ENCODE data around the gene GAK.

Gene GAK

GRCh38 chr4:803884-804283 is 128.2 kb downstream of the GAK start:
- peaks cover 13% of the 10 kb centered on the region for H3K4me1 Mint-ChIP-seq (ENCODE audit: low read depth)
- no peak overlapping the region for H3K27ac Mint-ChIP-seq
- no peak overlapping the region for H3K4me3 Mint-ChIP-seq
- no peaks in the 10 kb centered on the region for H3K36me3 Mint-ChIP-seq (ENCODE audit: low read depth)
- H3K27me3 Mint-ChIP-seq = peaks cover 10% of the 10 kb centered on the region
- H3K9me3 Mint-ChIP-seq = no peaks in the 10 kb centered on the region

DNA sequence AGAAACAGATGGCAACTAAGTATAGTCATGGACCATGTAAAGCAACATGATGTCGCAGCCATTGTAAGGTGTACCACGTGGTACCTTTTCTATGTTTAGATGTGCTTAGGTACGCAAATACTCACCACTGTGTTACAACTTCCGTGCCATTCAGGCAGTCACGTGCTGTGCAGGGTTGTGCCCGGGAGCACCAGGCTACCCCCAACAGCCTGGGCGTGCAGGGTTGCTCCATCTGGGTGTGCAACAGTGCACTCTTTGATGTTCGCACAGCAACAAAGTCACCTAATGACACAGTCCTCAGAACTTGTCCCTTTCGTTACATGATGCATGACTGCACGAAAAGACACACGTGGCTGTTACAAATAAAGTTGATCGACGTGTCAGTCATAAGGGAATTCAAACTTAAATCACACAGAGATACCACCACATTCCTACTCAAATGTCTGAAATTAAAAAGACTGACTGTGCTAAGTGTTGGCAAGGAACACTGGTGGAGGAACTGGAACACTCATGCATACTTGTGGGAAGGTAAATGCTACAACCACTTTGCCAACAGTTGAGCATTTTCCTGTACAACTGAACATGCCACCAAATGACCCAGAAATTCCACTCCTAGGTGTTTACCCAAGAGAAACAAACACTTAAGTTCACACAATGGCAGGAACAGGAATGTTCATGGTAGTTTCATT is 130.5 kb downstream of the GAK start:
- H3K9me3 Mint-ChIP-seq = no peaks in the 10 kb centered on the region
- peaks cover 17% of the 10 kb centered on the region for H3K4me1 Mint-ChIP-seq (ENCODE audit: low read depth)
- H3K27me3 Mint-ChIP-seq = peaks cover 8% of the 10 kb centered on the region
- H3K27ac Mint-ChIP-seq = no peak overlapping the region
- no peaks in the 10 kb centered on the region for H3K36me3 Mint-ChIP-seq (ENCODE audit: low read depth)
- no peak overlapping the region for H3K4me3 Mint-ChIP-seq

Data from stimulated activated naive CD8-positive, alpha-beta T cell treated with anti-CD3 and anti-CD28 coated beads, Interleukin-15, Interleukin-2, amounts not matched to agents 100 ng/mL and 50 ng/mL, for 24 hours (primary cell).